Ovary (tissue), 3 donors: ENCODE results near the gene MOB3A.

Source experiments
- CTCF ChIP-seq, 3 donors: fragments of 450-650 bp in 2 of 3; fragments of 200-600 bp in 1 of 3; IDR thresholded peaks; one replicate each; pipeline versions ENCODE4 v1.5.1 to v1.8.0; 2016 to 2022; ENCODE audit warnings: antibody characterized with exemption in 3 of 3, mild to moderate bottlenecking in 1 of 3
- POLR2A ChIP-seq: fragments of 450-650 bp; IDR thresholded peaks from one replicate; pipeline ENCODE4 v1.6.1; 2017; ENCODE audit warnings: antibody characterized with exemption, mild to moderate bottlenecking, moderate library complexity
- donor health status: DM: no; HTN: no; CAD: no.

GRCh38 chr19:2103045-2103707, 7.0 kb upstream of the MOB3A start:
- TF ChIP-seq POLR2A (no peak), CTCF (IDR thresholded peaks at IDR 0.05) (no peak)
